ENCODE measurements around the gene EPS15.
"Not testable (repeated sequence)": the region's sequence is repeated elsewhere in the genome, so short reads cannot be mapped to it uniquely, and the experiment has no call there.

EPS15 gene

GRCh38 chr1:51410568-51411460, 108.3 kb downstream of the EPS15 start:
- Mint-ChIP-seq H3K36me3 (peaks cover 38% of the 10 kb centered on the region), H3K4me3 (no peak overlapping the region), H3K9me3 (peaks cover 4% of the 10 kb centered on the region), H3K4me1 (peaks cover 2% of the 10 kb centered on the region), H3K27ac (no peak overlapping the region), H3K27me3 (no peaks in the 10 kb centered on the region)
- ATAC-seq (ENCODE audit: low read depth): no peak
- DNase-seq (ENCODE audit: low spot score in 2 of 2): no peak

GRCh38 chr1:51409755-51410541, 109.1 kb downstream of the EPS15 start:
- H3K27ac Mint-ChIP-seq: not testable (repeated sequence)

GRCh38 chr1:51392241-51392640, 126.8 kb downstream of the EPS15 start:
- H3K4me3 Mint-ChIP-seq: no peak overlapping the region
- no peaks in the 10 kb centered on the region for H3K4me1 Mint-ChIP-seq
- ATAC-seq (ENCODE audit: low read depth) (no peak), DNase-seq (ENCODE audit: low spot score in 2 of 2) (no peak)
- H3K9me3 Mint-ChIP-seq: peaks cover 1% of the 10 kb centered on the region
- H3K27me3 Mint-ChIP-seq: no peaks in the 10 kb centered on the region
- peaks cover 40% of the 10 kb centered on the region for H3K36me3 Mint-ChIP-seq
- no peak overlapping the region for H3K27ac Mint-ChIP-seq

More at GRCh38 chr1:51409755-51410541, 109.1 kb downstream of the EPS15 start:
- not testable (repeated sequence) for H3K4me3 Mint-ChIP-seq; H3K4me1 Mint-ChIP-seq; ATAC-seq (ENCODE audit: low read depth); H3K27me3 Mint-ChIP-seq; H3K9me3 Mint-ChIP-seq; DNase-seq (ENCODE audit: low spot score in 2 of 2)
- H3K36me3 Mint-ChIP-seq: peaks cover 42% of the 10 kb centered on the region

GRCh38 chr1:51390641-51391040, 128.4 kb downstream of the EPS15 start:
- H3K27me3 Mint-ChIP-seq; H3K4me3 Mint-ChIP-seq; H3K9me3 Mint-ChIP-seq; ATAC-seq (ENCODE audit: low read depth); H3K27ac Mint-ChIP-seq; H3K4me1 Mint-ChIP-seq; DNase-seq (ENCODE audit: low spot score in 2 of 2): not testable (repeated sequence)
- H3K36me3 Mint-ChIP-seq: peaks cover 47% of the 10 kb centered on the region

- not testable (repeated sequence) for DNase-seq (ENCODE audit: low spot score in 2 of 2); H3K9me3 Mint-ChIP-seq; H3K4me3 Mint-ChIP-seq; H3K4me1 Mint-ChIP-seq; ATAC-seq (ENCODE audit: low read depth); H3K27me3 Mint-ChIP-seq; H3K27ac Mint-ChIP-seq
- peaks cover 58% of the 10 kb centered on the region for H3K36me3 Mint-ChIP-seq
Measured at GRCh38 chr1:51387288-51387687, 131.8 kb downstream of the EPS15 start.

GRCh38 chr1:51386259-51386658, 132.8 kb downstream of the EPS15 start:
- not testable (repeated sequence) for H3K27me3 Mint-ChIP-seq; DNase-seq (ENCODE audit: low spot score in 2 of 2); H3K4me1 Mint-ChIP-seq; H3K27ac Mint-ChIP-seq; ATAC-seq (ENCODE audit: low read depth); H3K4me3 Mint-ChIP-seq; H3K9me3 Mint-ChIP-seq
- H3K36me3 Mint-ChIP-seq: peaks cover 58% of the 10 kb centered on the region

GRCh38 chr1:51385776-51386175, 133.3 kb downstream of the EPS15 start:
- DNase-seq (ENCODE audit: low spot score in 2 of 2): no peak
- H3K9me3 Mint-ChIP-seq: peaks cover 3% of the 10 kb centered on the region
- H3K27me3 Mint-ChIP-seq: no peaks in the 10 kb centered on the region
- no peak for ATAC-seq (ENCODE audit: low read depth)
- no peak overlapping the region for H3K4me3 Mint-ChIP-seq
- H3K4me1 Mint-ChIP-seq: no peaks in the 10 kb centered on the region
- peaks cover 60% of the 10 kb centered on the region for H3K36me3 Mint-ChIP-seq
- H3K27ac Mint-ChIP-seq: no peak overlapping the region

GRCh38 chr1:51381964-51382363, 137.1 kb downstream of the EPS15 start:
- Mint-ChIP-seq H3K36me3 (peaks cover 69% of the 10 kb centered on the region), H3K27me3 (no peaks in the 10 kb centered on the region), H3K27ac (no peak overlapping the region), H3K9me3 (peaks cover 3% of the 10 kb centered on the region), H3K4me1 (peaks cover 3% of the 10 kb centered on the region), H3K4me3 (no peak overlapping the region)
- ATAC-seq (ENCODE audit: low read depth) (no peak), DNase-seq (ENCODE audit: low spot score in 2 of 2) (no peak)

- Mint-ChIP-seq H3K4me3 (no peak overlapping the region), H3K27ac (no peak overlapping the region), H3K4me1 (peaks cover 3% of the 10 kb centered on the region), H3K9me3 (peaks cover 1% of the 10 kb centered on the region), H3K36me3 (peaks cover 63% of the 10 kb centered on the region), H3K27me3 (no peaks in the 10 kb centered on the region)
- ATAC-seq (ENCODE audit: low read depth): no peak
- DNase-seq (ENCODE audit: low spot score in 2 of 2): no peak
Measured at GRCh38 chr1:51380936-51381335, 138.1 kb downstream of the EPS15 start.

- H3K27ac Mint-ChIP-seq: no peak overlapping the region
- ATAC-seq (ENCODE audit: low read depth) (no peak), DNase-seq (ENCODE audit: low spot score in 2 of 2) (no peak)
- H3K4me1 Mint-ChIP-seq: peaks cover 3% of the 10 kb centered on the region
- peaks cover 51% of the 10 kb centered on the region for H3K36me3 Mint-ChIP-seq
- H3K4me3 Mint-ChIP-seq: no peak overlapping the region
- no peaks in the 10 kb centered on the region for H3K9me3 Mint-ChIP-seq
- H3K27me3 Mint-ChIP-seq: no peaks in the 10 kb centered on the region
Measured at GRCh38 chr1:51378871-51379270, 140.2 kb downstream of the EPS15 start.

- DNase-seq (ENCODE audit: low spot score in 2 of 2): no peak
- ATAC-seq (ENCODE audit: low read depth): no peak
- Mint-ChIP-seq H3K9me3 (no peaks in the 10 kb centered on the region), H3K27ac (no peak overlapping the region), H3K27me3 (no peaks in the 10 kb centered on the region), H3K4me1 (no peaks in the 10 kb centered on the region), H3K4me3 (no peak overlapping the region), H3K36me3 (peaks cover 36% of the 10 kb centered on the region)
Measured at GRCh38 chr1:51373898-51374297, 145.2 kb downstream of the EPS15 start.

- H3K4me3 Mint-ChIP-seq: no peak overlapping the region
Measured at GRCh38 chr1:51372561-51372960, 146.5 kb downstream of the EPS15 start.

GRCh38 chr1:51369171-51369570, 149.9 kb downstream of the EPS15 start:
- ATAC-seq (ENCODE audit: low read depth) (no peak), DNase-seq (ENCODE audit: low spot score in 2 of 2) (no peak)
- Mint-ChIP-seq H3K36me3 (peaks cover 26% of the 10 kb centered on the region), H3K27me3 (no peaks in the 10 kb centered on the region), H3K27ac (peak overlapping the region; percentile 63), H3K9me3 (no peaks in the 10 kb centered on the region), H3K4me1 (no peaks in the 10 kb centered on the region), H3K4me3 (no peak overlapping the region)

More at GRCh38 chr1:51372561-51372960, 146.5 kb downstream of the EPS15 start:
- DNase-seq (ENCODE audit: low spot score in 2 of 2) (no peak), ATAC-seq (ENCODE audit: low read depth) (no peak)
- Mint-ChIP-seq H3K27me3 (no peaks in the 10 kb centered on the region), H3K4me1 (no peaks in the 10 kb centered on the region), H3K36me3 (peaks cover 33% of the 10 kb centered on the region), H3K9me3 (no peaks in the 10 kb centered on the region), H3K27ac (no peak overlapping the region)

GRCh38 chr1:51365774-51366173, 153.3 kb downstream of the EPS15 start:
- DNase-seq (ENCODE audit: low spot score in 2 of 2): no peak
- no peak for ATAC-seq (ENCODE audit: low read depth)
- Mint-ChIP-seq H3K9me3 (no peaks in the 10 kb centered on the region), H3K27ac (no peak overlapping the region), H3K4me1 (no peaks in the 10 kb centered on the region), H3K27me3 (no peaks in the 10 kb centered on the region), H3K4me3 (no peak overlapping the region), H3K36me3 (peaks cover 23% of the 10 kb centered on the region)

All from memory B cell (primary cell).